Epidermal melanocyte (primary cell): ENCODE measurements around the gene FXYD3.
"Not testable (repeated sequence)": the region's sequence is repeated elsewhere in the genome, so short reads cannot be mapped to it uniquely, and the experiment has no call there.

ENCODE experiments used
- DNase-seq: peaks from one replicate; pipeline ENCODE4 v3.0.0; 2011; ENCODE audit warnings: low spot score; ENCODE audit not compliant: insufficient read length

The FXYD3 gene

GRCh38 chr19:35086455-35086854 lies 29.2 kb upstream of the FXYD3 start:
- DNase-seq: no peak

GRCh38 chr19:35087393-35087792 lies 28.2 kb upstream of the FXYD3 start:
- no peak for DNase-seq

GRCh38 chr19:35088131-35088913 lies 27.3 kb upstream of the FXYD3 start:
- peak; percentile 79 for DNase-seq

GRCh38 chr19:35089554-35089953 lies 26.1 kb upstream of the FXYD3 start:
- no peak for DNase-seq

- no peak for DNase-seq
Observed at GRCh38 chr19:35090160-35090505, 25.5 kb upstream of the FXYD3 start.

GRCh38 chr19:35090506-35091214 lies 25.0 kb upstream of the FXYD3 start:
- DNase-seq: peak; percentile 91

GRCh38 chr19:35093430-35093829 lies 22.2 kb upstream of the FXYD3 start:
- DNase-seq: no peak

- no peak for DNase-seq
Observed at GRCh38 chr19:35093941-35094647, 21.5 kb upstream of the FXYD3 start.

- DNase-seq: no peak
Observed at GRCh38 chr19:35094656-35095055, 21.0 kb upstream of the FXYD3 start.

- DNase-seq: no peak
Observed at GRCh38 chr19:35095667-35096368, 19.8 kb upstream of the FXYD3 start.

GRCh38 chr19:35098413-35099049 lies 17.1 kb upstream of the FXYD3 start:
- no peak for DNase-seq

- no peak for DNase-seq
Observed at GRCh38 chr19:35099155-35099896, 16.3 kb upstream of the FXYD3 start.

- DNase-seq: no peak
Observed at GRCh38 chr19:35099897-35100275, 15.7 kb upstream of the FXYD3 start.

GRCh38 chr19:35100588-35101533 lies 14.8 kb upstream of the FXYD3 start:
- DNase-seq: no peak

- DNase-seq: not testable (repeated sequence)
Observed at GRCh38 chr19:35101949-35102348, 13.7 kb upstream of the FXYD3 start.

GRCh38 chr19:35103614-35104013 lies 12.0 kb upstream of the FXYD3 start:
- not testable (repeated sequence) for DNase-seq

- DNase-seq: no peak
Observed at GRCh38 chr19:35104361-35104760, 11.3 kb upstream of the FXYD3 start.

- DNase-seq: no peak
Observed at GRCh38 chr19:35105047-35105410, 10.6 kb upstream of the FXYD3 start.
